PC-9 (cell line): Measurements from ENCODE around the gene AOAH.

Source experiments
- CTCF ChIP-seq: fragments of 200-600 bp; sonication (generic); conservative IDR thresholded peaks from 2 replicates; pipeline ENCODE4 v1.6.1; 2017; ENCODE audit warnings: mixed run types, antibody characterized with exemption, mild to moderate bottlenecking, moderate library complexity
- EZH2 ChIP-seq: fragments of 200-600 bp; sonication (generic); IDR thresholded peaks from 2 replicates; pipeline ENCODE4 v1.8.0; 2017; ENCODE audit warnings: antibody characterized with exemption, low read depth

GRCh38 chr7:36726806-36727503, 2.7 kb upstream of the AOAH start:
- TF ChIP-seq CTCF (no peak), EZH2 (no peak)
